NB4 (cell line): ENCODE results near the gene CCR8.

Experiments
- DNase-seq: peaks from one replicate; pipeline ENCODE4 v3.0.0; 2010; ENCODE audit warnings: low read depth
- H3K4me3 ChIP-seq: one replicate; pipeline ENCODE4 v1.5.1; 2011; ENCODE audit warnings: mild to moderate bottlenecking, low read depth, low read length, moderate library complexity
- MYC ChIP-seq: IDR thresholded peaks from 2 replicates; pipeline ENCODE4 v1.6.1; 2011; ENCODE audit warnings: low read depth, low read length
- POLR2A ChIP-seq: IDR thresholded peaks from 2 replicates; pipeline ENCODE4 v1.6.1; 2011; ENCODE audit warnings: mild to moderate bottlenecking; ENCODE audit not compliant: insufficient read length; ENCODE audit errors: extremely low read depth
- TF ChIP-seq, protein P1 (sequence below): IDR thresholded peaks from one replicate; pipeline ENCODE4 v1.5.1; 2012; ENCODE audit warnings: low read depth, low read length
- TF ChIP-seq, protein P2 (sequence below): IDR thresholded peaks from 2 replicates; pipeline ENCODE4 v1.6.1; 2011; ENCODE audit warnings: low read depth, low read length

Gene CCR8

DNA sequence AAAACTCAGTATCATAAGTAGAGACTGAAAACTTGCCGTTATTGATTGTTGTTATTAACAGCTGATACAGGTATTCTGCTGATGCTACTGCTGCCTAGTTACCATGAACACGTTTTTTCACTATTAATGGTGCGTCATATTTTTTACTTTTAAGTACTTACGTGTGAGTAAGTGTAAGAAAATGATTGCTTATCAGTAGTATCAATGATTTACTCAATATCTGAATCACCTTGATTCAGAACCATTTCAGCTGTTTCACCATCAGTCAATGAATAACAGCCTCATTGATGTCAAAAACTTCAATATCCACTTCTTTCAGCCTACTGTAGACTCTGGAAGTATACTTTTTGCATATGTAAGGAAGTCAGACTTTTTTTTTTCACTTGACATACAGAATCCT lies 4.7 kb downstream of the CCR8 start:
- DNase-seq: no peak
- no peak overlapping the region for H3K4me3 ChIP-seq
- TF ChIP-seq POLR2A: no peak
- no peak for TF ChIP-seq MYC
- TF ChIP-seq, protein P1, sequence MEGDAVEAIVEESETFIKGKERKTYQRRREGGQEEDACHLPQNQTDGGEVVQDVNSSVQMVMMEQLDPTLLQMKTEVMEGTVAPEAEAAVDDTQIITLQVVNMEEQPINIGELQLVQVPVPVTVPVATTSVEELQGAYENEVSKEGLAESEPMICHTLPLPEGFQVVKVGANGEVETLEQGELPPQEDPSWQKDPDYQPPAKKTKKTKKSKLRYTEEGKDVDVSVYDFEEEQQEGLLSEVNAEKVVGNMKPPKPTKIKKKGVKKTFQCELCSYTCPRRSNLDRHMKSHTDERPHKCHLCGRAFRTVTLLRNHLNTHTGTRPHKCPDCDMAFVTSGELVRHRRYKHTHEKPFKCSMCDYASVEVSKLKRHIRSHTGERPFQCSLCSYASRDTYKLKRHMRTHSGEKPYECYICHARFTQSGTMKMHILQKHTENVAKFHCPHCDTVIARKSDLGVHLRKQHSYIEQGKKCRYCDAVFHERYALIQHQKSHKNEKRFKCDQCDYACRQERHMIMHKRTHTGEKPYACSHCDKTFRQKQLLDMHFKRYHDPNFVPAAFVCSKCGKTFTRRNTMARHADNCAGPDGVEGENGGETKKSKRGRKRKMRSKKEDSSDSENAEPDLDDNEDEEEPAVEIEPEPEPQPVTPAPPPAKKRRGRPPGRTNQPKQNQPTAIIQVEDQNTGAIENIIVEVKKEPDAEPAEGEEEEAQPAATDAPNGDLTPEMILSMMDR: no peak
- TF ChIP-seq, protein P2, sequence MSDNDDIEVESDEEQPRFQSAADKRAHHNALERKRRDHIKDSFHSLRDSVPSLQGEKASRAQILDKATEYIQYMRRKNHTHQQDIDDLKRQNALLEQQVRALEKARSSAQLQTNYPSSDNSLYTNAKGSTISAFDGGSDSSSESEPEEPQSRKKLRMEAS: no peak

DNA sequence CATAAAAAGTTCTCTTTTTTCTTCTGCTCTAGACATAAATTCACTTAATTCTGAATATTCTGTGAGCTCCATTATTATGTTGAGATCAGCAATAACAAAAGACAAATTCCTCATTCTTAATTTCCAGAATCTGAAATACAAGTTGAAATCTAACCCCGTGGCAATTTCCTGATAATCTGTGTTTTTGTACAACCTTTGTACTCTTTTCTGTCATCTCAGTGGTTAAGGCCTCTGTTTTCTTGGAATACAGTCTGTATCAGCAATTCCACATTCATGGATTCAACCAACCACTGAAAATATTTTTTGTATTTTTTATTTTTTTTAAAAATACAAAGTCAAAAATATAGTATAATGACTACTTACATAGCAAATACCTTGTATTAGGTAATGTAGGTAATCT lies 8.7 kb downstream of the CCR8 start:
- TF ChIP-seq, protein P1: no peak
- TF ChIP-seq MYC (no peak), POLR2A (no peak)
- TF ChIP-seq, protein P2: no peak
- no peak overlapping the region for H3K4me3 ChIP-seq
- no peak for DNase-seq

DNA sequence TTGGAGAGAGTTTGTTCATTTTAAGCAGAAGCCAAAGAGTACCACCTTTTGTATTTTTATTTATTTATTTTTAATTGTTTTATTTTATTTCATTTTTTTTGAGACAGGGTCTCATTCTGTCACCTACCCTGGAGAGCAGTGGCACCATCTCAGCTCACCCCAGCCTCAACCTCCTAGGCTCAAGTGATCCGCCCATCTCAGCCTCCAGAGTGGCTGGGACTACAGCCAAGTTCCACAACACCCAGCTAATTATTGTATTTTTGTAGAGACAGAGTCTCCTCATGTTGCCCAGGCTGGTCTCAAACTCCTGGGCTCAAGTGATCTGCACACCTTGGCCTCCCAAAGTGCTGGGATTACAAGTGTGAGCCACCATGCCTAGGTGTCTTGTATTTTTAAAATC lies 9.6 kb downstream of the CCR8 start:
- TF ChIP-seq POLR2A: no peak
- TF ChIP-seq, protein P1: no peak
- TF ChIP-seq MYC: no peak
- TF ChIP-seq, protein P2: no peak
- DNase-seq: no peak
- H3K4me3 ChIP-seq: no peak overlapping the region

DNA sequence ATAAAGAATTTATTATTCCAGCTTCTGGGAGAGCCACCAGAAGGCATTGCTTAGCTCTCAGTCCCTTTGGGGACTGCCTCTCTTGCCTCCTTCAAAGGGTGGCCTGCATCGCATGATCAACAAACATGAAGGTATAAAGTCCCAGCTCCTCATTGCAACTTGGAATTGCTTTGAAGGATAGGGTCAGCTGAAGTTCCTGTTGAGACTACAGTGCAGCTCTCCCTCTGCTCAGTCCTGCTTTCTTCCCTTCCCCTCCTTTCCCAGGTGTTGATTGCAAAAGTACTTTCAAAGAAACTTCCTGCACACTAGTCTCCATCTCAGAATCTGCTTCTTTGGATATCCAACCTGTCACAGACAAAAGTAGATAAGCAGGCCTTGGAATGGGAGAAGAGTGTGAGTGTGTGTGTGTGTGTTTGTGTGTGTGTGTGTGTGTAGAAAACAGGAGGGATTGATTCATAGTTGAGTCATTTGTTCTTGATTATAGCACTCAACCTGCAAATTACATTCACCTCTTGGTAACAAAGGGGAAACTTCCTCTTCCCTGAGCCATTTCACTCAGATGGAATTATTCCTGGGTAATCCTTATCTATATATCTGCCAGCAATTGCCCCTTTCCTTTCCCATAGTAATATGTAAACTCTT lies 13.7 kb downstream of the CCR8 start:
- H3K4me3 ChIP-seq: no peak overlapping the region
- TF ChIP-seq MYC: no peak
- TF ChIP-seq, protein P2: no peak
- DNase-seq: no peak

DNA sequence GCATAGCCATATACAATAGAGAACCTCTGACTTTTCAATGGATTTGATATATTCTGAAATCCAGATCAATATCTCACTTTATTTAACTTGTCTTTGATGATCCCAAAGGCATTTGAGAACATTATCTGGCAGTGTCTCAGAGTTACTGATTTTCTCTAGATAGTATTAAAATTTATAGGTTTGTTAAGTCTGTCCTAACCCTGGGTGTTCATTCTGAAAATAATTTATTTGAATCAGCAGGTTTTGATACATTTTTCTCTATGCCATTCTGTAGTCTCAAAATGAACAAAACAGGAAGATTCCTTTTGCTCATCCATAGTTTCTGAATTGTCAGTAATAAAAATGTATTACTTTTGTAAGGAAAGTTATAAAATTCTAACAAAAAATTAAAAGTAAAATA lies 14.3 kb downstream of the CCR8 start:
- TF ChIP-seq POLR2A: no peak
- TF ChIP-seq, protein P2: no peak
- TF ChIP-seq, protein P1: no peak
- no peak for TF ChIP-seq MYC
- no peak overlapping the region for H3K4me3 ChIP-seq
- no peak for DNase-seq

DNA sequence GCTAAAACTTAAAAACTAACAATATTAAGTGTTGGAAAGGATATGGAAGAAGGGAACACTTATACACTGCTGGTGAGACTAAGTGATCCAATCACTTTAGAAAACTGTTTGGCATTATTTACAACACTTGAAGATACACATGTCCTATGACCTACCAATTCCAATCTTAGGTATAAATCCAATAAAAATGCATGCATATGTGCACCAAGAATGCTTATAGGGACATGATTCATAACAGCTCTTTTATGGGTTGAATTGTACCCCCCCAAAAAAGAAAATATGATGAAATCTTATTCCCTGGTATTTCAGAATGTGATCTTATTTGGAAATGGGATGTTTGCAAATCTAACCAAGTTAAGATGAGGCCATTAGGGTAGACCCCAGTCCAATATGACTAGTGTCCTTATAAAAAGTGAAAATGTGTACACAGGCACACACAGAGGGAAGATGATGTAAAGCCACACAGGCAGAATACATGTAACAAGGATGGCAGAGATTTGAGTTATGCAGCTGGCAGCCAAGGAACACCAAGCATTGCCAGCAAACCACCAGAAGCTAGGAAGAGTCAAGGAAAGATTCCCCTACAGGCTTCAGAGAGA lies 15.3 kb downstream of the CCR8 start:
- no peak overlapping the region for H3K4me3 ChIP-seq
- TF ChIP-seq MYC: no peak
- TF ChIP-seq, protein P2: no peak
- TF ChIP-seq, protein P1: no peak
- no peak for TF ChIP-seq POLR2A

More for the DNA sequence above, 15.3 kb downstream of the CCR8 start:
- DNase-seq: no peak
